Stomach smooth muscle (tissue), 2 donors: Measurements from ENCODE around the gene TCTN2.

ENCODE experiments used
- H3K27ac ChIP-seq: one replicate; pipeline ENCODE4 v1.7.0; 2013; ENCODE audit warnings: mild to moderate bottlenecking, low read length, inconsistent platforms
- H3K27me3 ChIP-seq, 2 donors: one replicate each; pipeline ENCODE4 v1.7.0; 2013; ENCODE audit warnings: low read length in 2 of 2; ENCODE audit not compliant: insufficient read depth in 2 of 2, control insufficient read depth in 1 of 2
- H3K36me3 ChIP-seq, 2 donors: one replicate each; pipeline ENCODE4 v1.7.0; 2013; ENCODE audit warnings: low read length in 2 of 2; ENCODE audit not compliant: control insufficient read depth in 2 of 2, insufficient read depth in 2 of 2
- H3K4me1 ChIP-seq: one replicate; pipeline ENCODE4 v1.7.0; 2013; ENCODE audit warnings: low read length; ENCODE audit not compliant: control insufficient read depth, insufficient read depth
- H3K4me3 ChIP-seq, 2 donors: one replicate each; pipeline ENCODE4 v1.7.0; 2013; ENCODE audit warnings: low read length in 2 of 2
- H3K9ac ChIP-seq, 2 donors: one replicate each; pipeline ENCODE4 v1.7.0; 2013; ENCODE audit warnings: low read length in 2 of 2, mild to moderate bottlenecking in 1 of 2
- H3K9me3 ChIP-seq, 2 donors: one replicate each; pipeline ENCODE4 v1.7.0; 2013; ENCODE audit warnings: low read length in 2 of 2; ENCODE audit not compliant: control insufficient read depth in 2 of 2
- donor health status: healthy.
- donor health status: Pancreatic carcinoma.

TCTN2 gene

DNA sequence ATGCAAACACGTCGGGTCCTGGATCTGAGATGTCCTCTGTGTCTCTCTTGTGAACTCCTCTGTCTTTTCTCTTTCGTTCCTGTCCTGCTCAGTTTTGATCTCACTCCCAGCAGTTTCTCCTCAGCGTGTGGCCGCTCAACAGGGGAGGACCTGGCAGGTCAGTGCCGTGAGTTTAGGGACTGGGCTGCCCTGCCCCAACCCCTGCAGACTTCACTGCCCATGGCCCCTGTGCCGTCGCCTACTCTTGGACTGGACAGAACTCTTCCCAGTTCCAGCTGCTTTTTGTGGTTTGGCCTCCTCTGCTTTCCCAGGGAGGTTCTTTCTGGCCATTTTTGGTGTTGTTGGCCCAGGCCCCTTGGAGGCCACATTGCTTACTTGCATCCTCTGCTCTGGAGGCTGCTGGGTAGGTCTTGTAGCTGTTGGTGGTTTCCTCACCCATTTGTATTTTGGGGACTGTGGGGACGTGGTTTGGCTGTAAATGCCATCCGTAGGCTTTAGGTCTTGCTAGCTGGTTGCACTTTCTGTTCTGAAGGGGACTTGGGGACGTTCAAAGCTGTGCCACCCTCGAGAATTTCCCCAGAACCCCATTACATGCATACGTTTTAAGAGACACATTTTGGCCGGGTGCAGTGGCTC lies 71.1 kb downstream of the TCTN2 start:
- Histone ChIP-seq H3K4me1 (no peaks in the 10 kb centered on the region), H3K4me3 (no peak overlapping the region), H3K27ac (no peak overlapping the region), H3K9me3 (no peaks in the 10 kb centered on the region), H3K9ac (no peak overlapping the region), H3K36me3 (peaks cover 32% of the 10 kb centered on the region in 2 donors), H3K27me3 (no peaks in the 10 kb centered on the region)

DNA sequence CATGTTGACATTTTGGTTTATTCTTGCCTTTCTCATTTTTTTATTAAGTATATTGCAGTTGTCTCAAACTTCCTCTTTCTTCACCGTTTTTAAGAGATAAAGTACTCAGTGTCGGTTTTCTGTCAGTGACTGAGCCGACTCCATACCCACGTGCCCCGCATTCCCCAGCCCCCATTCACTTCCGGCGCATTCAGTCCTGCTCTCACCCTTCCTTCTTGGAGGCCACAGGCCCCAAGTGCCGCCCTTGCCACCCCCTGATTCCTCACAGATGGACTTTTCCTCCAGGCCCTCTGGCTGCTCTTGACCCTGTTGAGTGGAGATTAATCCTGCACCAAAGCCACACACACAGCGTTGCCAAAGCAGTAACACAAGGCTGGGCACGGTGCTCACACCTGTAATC lies 72.1 kb downstream of the TCTN2 start:
- Histone ChIP-seq H3K9ac (no peak overlapping the region), H3K4me1 (no peaks in the 10 kb centered on the region)

DNA sequence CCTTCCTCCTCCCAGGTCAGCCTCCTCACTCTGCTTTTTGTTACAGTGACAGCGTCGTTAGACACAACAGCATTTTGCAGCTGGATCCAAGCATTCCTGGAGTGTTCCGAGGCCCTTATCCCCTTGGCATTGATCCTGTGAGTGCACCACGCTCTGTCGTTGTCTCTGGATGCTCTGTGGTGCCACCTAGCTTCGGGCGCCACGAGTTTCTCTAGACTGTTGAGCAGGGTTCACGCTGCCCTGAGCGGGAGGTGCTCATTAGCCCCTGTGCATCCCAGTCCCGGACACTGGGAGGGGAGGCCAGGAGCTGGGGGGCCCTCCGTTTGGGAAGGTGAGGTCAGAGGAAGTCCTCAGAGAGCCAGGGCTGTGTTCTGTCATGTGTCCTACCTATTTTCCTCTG lies 73.9 kb downstream of the TCTN2 start:
- no peaks in the 10 kb centered on the region for H3K4me1 ChIP-seq
- H3K27me3 ChIP-seq = no peaks in the 10 kb centered on the region
- peaks cover 32 to 40% of the 10 kb centered on the region in 2 donors for H3K36me3 ChIP-seq
- H3K4me3 ChIP-seq = no peak overlapping the region
- H3K9ac ChIP-seq = no peak overlapping the region
- no peaks in the 10 kb centered on the region for H3K9me3 ChIP-seq
- H3K27ac ChIP-seq = no peak overlapping the region

More for the DNA sequence above, 72.1 kb downstream of the TCTN2 start:
- Histone ChIP-seq H3K27ac (no peak overlapping the region), H3K27me3 (no peaks in the 10 kb centered on the region), H3K4me3 (no peak overlapping the region), H3K9me3 (no peaks in the 10 kb centered on the region), H3K36me3 (peaks cover 30 to 39% of the 10 kb centered on the region in 2 donors)

DNA sequence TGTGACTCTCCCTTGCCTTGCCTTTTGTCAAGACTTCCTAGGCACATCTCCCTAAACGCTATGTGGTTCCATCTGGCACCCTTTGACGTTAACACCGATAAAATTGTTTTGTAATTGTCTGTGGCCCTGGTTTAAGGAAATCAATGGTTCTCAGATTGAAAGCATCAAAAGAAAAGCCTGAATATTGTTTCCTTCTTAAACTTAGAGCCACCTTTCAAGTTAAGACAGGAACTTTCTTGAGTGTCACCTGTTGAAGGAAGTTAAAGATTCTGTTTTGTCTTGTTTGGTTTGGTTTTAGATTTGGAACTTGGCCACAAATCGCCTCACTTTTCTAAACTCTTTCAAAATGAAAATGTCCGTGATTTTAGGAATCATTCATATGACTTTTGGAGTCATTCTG lies 76.4 kb downstream of the TCTN2 start:
- H3K9me3 ChIP-seq = no peaks in the 10 kb centered on the region
- no peaks in the 10 kb centered on the region for H3K27me3 ChIP-seq
- no peak overlapping the region for H3K4me3 ChIP-seq
- H3K4me1 ChIP-seq = no peaks in the 10 kb centered on the region
- H3K27ac ChIP-seq = no peak overlapping the region
- no peak overlapping the region for H3K9ac ChIP-seq
- H3K36me3 ChIP-seq = peaks cover 31 to 42% of the 10 kb centered on the region in 2 donors

DNA sequence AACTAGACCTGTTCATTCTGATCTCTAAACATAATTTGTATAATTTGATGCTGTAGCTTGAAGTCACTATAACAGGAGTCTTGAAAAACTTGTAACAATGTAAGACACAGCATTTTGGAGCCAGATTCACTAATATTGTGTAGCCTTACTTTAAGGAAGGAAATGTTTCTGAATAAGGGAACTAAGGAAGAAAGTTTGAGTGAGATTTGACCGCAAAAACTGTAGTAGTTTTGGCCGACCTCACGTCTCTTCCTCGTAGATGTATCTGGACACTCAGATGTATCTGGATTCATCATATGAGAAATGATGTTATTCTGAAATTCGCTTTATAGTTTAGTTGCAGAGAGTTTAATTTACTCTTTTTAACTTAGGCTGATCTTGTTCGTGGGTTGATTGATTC lies 77.2 kb downstream of the TCTN2 start:
- H3K4me1 ChIP-seq = no peaks in the 10 kb centered on the region
- no peak overlapping the region for H3K4me3 ChIP-seq
- H3K27ac ChIP-seq = no peak overlapping the region
- no peaks in the 10 kb centered on the region for H3K9me3 ChIP-seq
- H3K27me3 ChIP-seq = no peaks in the 10 kb centered on the region
- peaks cover 28 to 44% of the 10 kb centered on the region in 2 donors for H3K36me3 ChIP-seq
- no peak overlapping the region for H3K9ac ChIP-seq

DNA sequence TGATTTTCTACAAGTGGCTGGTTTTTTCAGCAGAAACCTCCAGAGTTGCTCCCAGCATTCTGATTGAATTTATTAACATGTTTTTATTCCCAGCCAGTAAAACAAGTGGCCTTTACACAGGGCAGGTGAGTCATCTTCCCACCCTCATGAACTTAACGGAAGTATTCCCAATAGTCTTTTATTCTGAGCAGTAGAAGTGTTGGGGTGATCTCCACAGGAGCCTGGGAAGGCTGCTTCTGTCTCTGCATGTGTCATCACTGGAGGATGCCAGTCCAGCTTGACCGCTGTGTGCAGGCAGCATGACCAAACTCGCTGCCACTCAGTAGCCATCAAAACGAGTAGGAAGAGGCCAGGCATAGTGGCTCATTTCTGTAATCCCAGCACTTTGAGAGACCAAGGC lies 77.7 kb downstream of the TCTN2 start:
- peaks cover 31 to 44% of the 10 kb centered on the region in 2 donors for H3K36me3 ChIP-seq
- no peak overlapping the region for H3K9ac ChIP-seq

DNA sequence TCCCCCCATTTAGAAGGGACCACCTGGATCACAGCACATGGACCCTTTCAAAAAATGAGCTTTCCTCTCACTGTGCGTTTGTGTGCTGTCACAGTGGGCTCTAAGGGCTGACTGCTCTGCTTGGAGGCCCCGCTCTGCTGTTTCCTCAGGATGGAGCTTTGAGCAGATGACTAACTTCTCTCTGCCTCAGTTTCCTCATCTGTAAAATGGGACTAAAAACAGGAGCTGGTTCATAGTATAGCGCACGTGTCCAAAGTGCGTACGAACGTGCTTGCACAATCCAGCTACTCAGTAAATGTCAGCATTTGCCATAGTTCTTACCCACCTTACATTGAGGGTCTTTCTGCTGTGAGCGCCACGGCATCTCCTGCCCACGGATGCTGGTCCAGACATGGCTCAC lies 78.4 kb downstream of the TCTN2 start:
- Histone ChIP-seq H3K9me3 (no peaks in the 10 kb centered on the region), H3K4me3 (no peak overlapping the region), H3K4me1 (no peaks in the 10 kb centered on the region), H3K36me3 (peaks cover 35 to 44% of the 10 kb centered on the region in 2 donors), H3K9ac (no peak overlapping the region), H3K27me3 (no peaks in the 10 kb centered on the region), H3K27ac (no peak overlapping the region)

More for the DNA sequence above, 77.7 kb downstream of the TCTN2 start:
- Histone ChIP-seq H3K4me3 (no peak overlapping the region), H3K27ac (no peak overlapping the region), H3K4me1 (no peaks in the 10 kb centered on the region), H3K9me3 (no peaks in the 10 kb centered on the region), H3K27me3 (no peaks in the 10 kb centered on the region)

DNA sequence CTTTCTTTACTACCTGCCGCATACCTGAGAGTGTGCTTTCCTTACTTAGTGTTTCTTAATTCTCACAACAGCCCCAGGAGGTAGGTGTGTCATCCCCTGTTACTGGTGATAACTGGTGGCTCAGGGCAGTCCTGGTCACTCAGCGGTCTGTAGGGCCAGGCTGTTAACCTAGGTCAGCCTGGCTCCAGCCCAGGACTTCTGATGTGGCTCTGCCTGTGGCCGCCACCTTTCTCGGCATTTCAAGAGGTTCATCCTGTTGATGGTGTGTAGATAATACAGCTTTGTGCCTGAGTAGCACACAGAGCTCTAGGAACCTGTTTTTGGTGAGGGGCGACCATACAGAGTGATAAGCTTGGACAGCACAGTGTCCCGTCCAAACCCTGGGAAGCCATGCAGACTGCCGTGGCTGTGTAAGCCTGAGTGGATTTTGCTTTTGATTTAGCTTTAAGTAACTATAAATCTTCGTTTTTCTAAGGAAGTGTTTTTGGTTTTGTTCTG lies 79.3 kb downstream of the TCTN2 start:
- H3K9me3 ChIP-seq = no peaks in the 10 kb centered on the region
- H3K36me3 ChIP-seq = peaks cover 34 to 41% of the 10 kb centered on the region in 2 donors
- no peak overlapping the region for H3K27ac ChIP-seq
- H3K4me3 ChIP-seq = no peak overlapping the region
- no peak overlapping the region for H3K9ac ChIP-seq
- no peaks in the 10 kb centered on the region for H3K27me3 ChIP-seq
- no peaks in the 10 kb centered on the region for H3K4me1 ChIP-seq

DNA sequence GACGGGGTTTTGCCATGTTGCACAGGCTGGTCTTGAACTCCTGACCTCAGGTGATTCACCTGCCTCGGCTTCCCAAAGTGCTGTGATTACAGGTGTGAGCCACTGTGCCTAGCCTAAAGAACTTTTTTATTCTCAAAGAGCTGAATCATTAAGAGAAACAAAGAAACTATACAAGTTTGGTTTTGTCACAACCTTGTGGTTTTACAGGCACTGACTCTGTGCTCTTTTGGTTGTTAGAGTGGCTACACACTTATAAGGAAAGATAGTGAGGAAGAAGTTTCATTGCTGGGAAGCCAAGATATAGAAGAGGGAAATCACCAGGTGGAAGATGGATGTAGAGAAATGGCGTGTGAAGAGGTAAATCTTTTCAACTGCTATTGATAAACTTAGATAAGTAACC lies 81.1 kb downstream of the TCTN2 start:
- Histone ChIP-seq H3K9me3 (no peaks in the 10 kb centered on the region), H3K27me3 (no peaks in the 10 kb centered on the region), H3K4me3 (no peak overlapping the region), H3K9ac (no peak overlapping the region), H3K36me3 (peaks cover 36 to 45% of the 10 kb centered on the region in 2 donors), H3K27ac (no peak overlapping the region), H3K4me1 (no peaks in the 10 kb centered on the region)

DNA sequence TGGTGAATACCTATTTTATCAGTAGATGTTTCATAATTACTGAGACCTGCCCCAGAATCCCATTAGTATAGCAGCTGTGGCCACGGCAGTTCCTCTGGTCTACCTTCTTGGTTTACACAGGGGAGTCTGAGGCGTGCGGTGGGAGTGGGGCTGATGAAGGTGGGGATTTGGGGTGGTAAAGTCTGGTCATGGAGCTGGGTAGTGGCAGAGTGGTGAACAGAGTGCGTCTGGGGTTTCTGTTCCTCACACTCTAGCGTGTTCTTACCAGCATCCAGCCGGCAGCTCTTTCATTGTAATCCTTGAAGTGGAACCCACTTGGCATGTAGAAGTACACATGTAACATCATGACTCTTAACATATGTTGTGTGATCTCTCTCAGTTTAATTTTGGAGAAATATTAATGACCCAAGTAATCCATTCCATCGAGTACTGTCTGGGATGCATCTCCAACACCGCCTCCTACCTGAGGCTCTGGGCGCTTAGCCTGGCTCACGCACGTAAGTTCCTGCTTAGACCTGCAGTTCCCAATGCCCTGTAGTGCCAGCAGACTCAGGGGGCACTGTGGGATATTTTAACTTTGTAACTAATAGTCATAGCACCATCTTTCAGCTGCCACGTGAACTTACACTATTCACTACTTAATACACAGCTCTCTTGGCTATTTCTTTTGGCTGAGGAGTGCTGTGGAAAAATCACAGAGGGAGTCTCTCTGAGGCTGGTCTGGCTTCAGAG lies 83.3 kb downstream of the TCTN2 start:
- H3K4me3 ChIP-seq = no peak overlapping the region
- H3K9ac ChIP-seq = no peak overlapping the region
- H3K9me3 ChIP-seq = no peaks in the 10 kb centered on the region
- H3K36me3 ChIP-seq = peaks cover 33 to 34% of the 10 kb centered on the region in 2 donors
- H3K27ac ChIP-seq = no peak overlapping the region
- no peaks in the 10 kb centered on the region for H3K27me3 ChIP-seq
- H3K4me1 ChIP-seq = no peaks in the 10 kb centered on the region

DNA sequence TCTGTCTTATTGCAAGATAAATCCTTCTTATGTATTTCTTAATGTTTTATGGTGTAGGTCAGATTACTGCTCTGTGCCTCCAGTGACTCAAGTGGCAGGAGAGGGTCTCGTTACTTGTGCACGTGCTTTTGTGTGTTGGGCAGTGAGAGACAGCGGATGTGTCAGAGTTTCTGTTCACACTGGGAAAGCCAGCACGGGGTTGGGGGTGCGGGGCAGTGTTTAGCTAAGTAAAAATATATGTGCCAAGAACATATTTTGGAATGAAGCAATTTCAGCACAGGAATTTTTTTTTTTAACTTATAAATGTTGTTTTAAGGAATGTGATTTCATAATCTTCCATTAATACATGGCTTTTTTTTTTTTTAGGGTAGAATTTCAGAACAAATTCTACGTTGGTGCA lies 86.6 kb downstream of the TCTN2 start:
- H3K27me3 ChIP-seq = peaks cover 6 to 16% of the 10 kb centered on the region in 2 donors
- H3K4me1 ChIP-seq = peaks cover 9% of the 10 kb centered on the region
- no peak overlapping the region for H3K27ac ChIP-seq
- peaks cover 19 to 25% of the 10 kb centered on the region in 2 donors for H3K36me3 ChIP-seq
- no peak overlapping the region for H3K9ac ChIP-seq
- no peak overlapping the region for H3K4me3 ChIP-seq
- no peaks in the 10 kb centered on the region for H3K9me3 ChIP-seq
